Measurements from ENCODE around the gene UBTD1.
"Not testable (repeated sequence)": the region's sequence is repeated elsewhere in the genome, so short reads cannot be mapped to it uniquely, and the experiment has no call there.

UBTD1 gene

GRCh38 chr10:97498841-97499560, at the start of gene UBTD1:
TSS of gene UBTD1 (plus strand) at chr10:97498924. CDS start at chr10:97499204, 280 bp downstream.
- DNase-seq = peak; percentile 28

- DNase-seq = no peak
These were observed 47.9 kb upstream of the UBTD1 start for GRCh38 chr10:97450828-97451227.

- DNase-seq = no peak
These were observed 47.1 kb upstream of the UBTD1 start for GRCh38 chr10:97451605-97452004.

GRCh38 chr10:97452352-97452751, 46.4 kb upstream of the UBTD1 start:
- no peak for DNase-seq

- no peak for DNase-seq
These were observed 44.2 kb upstream of the UBTD1 start for GRCh38 chr10:97454330-97455036.

GRCh38 chr10:97456034-97456685, 42.6 kb upstream of the UBTD1 start:
- DNase-seq = no peak

- no peak for DNase-seq
These were observed 42.0 kb upstream of the UBTD1 start for GRCh38 chr10:97456686-97457065.

GRCh38 chr10:97459111-97459510, 39.6 kb upstream of the UBTD1 start:
- no peak for DNase-seq

GRCh38 chr10:97459933-97460332, 38.8 kb upstream of the UBTD1 start:
- no peak for DNase-seq

- no peak for DNase-seq
These were observed 36.4 kb upstream of the UBTD1 start for GRCh38 chr10:97462309-97462708.

GRCh38 chr10:97463363-97464132, 35.2 kb upstream of the UBTD1 start:
- peak; percentile 58 for DNase-seq

GRCh38 chr10:97464226-97464625, 34.5 kb upstream of the UBTD1 start:
- no peak for DNase-seq

- DNase-seq = no peak
These were observed 32.7 kb upstream of the UBTD1 start for GRCh38 chr10:97465982-97466381.

- DNase-seq = no peak
These were observed 32.0 kb upstream of the UBTD1 start for GRCh38 chr10:97466755-97467154.

GRCh38 chr10:97468162-97468561, 30.6 kb upstream of the UBTD1 start:
- no peak for DNase-seq

- not testable (repeated sequence) for DNase-seq
These were observed 29.9 kb upstream of the UBTD1 start for GRCh38 chr10:97468781-97469180.

- no peak for DNase-seq
These were observed 23.8 kb upstream of the UBTD1 start for GRCh38 chr10:97474918-97475317.

- DNase-seq = no peak
These were observed 22.7 kb upstream of the UBTD1 start for GRCh38 chr10:97475936-97476594.

GRCh38 chr10:97479410-97479809, 19.3 kb upstream of the UBTD1 start:
- DNase-seq = not testable (repeated sequence)

GRCh38 chr10:97479939-97480338, 18.8 kb upstream of the UBTD1 start:
- no peak for DNase-seq

GRCh38 chr10:97481071-97481470, 17.7 kb upstream of the UBTD1 start:
- DNase-seq = no peak

GRCh38 chr10:97482381-97482780, 16.3 kb upstream of the UBTD1 start:
- DNase-seq = no peak

GRCh38 chr10:97483506-97483905, 15.2 kb upstream of the UBTD1 start:
- no peak for DNase-seq

Measured in CD4-positive, alpha-beta T cell treated with Interleukin-17A for 1 hour (primary cell).